RWPE2 (cell line): ENCODE results near the gene REG3G.
"Not testable (repeated sequence)": the region's sequence is repeated elsewhere in the genome, so short reads cannot be mapped to it uniquely, and the experiment has no call there.

Source experiments
- ATAC-seq: fragments of 200-7000 bp; cut with Tn5 transposase; 3 replicates; pipeline ENCODE4 v1.9.1; 2021; ENCODE audit warnings: low read depth
- DNase-seq: peaks from one replicate; pipeline ENCODE4 v3.0.0-alpha.2; 2020; ENCODE audit warnings: low spot score
- H3K27ac ChIP-seq: fragments of 450-650 bp; 2 replicates; pipeline ENCODE4 v1.5.1; 2017; ENCODE audit warnings: mild to moderate bottlenecking; ENCODE audit not compliant: poor library complexity, severe bottlenecking
- H3K27me3 ChIP-seq: fragments of 250-450 bp; sonication (Bioruptor Pico); 2 replicates; pipeline ENCODE4 v1.5.1; 2021; ENCODE audit warnings: mild to moderate bottlenecking, moderate library complexity; ENCODE audit not compliant: insufficient read depth, poor library complexity, severe bottlenecking
- H3K36me3 ChIP-seq: fragments of 250-450 bp; sonication (Bioruptor Pico); 2 replicates; pipeline ENCODE4 v1.5.1; 2020; ENCODE audit warnings: low read depth, mild to moderate bottlenecking, moderate library complexity
- H3K4me1 ChIP-seq: fragments of 250-450 bp; sonication (Bioruptor Pico); 2 replicates; pipeline ENCODE4 v1.5.1; 2021; ENCODE audit warnings: mild to moderate bottlenecking, moderate library complexity; ENCODE audit not compliant: insufficient read depth, poor library complexity, severe bottlenecking
- H3K4me3 ChIP-seq: fragments of 250-450 bp; sonication (Bioruptor Pico); 2 replicates; pipeline ENCODE4 v1.5.1; 2021; ENCODE audit warnings: mild to moderate bottlenecking, moderate library complexity; ENCODE audit not compliant: severe bottlenecking
- H3K9me3 ChIP-seq: fragments of 250-450 bp; sonication (Bioruptor Pico); 2 replicates; pipeline ENCODE4 v1.5.1; 2021; ENCODE audit warnings: mild to moderate bottlenecking, moderate library complexity; ENCODE audit not compliant: severe bottlenecking
- TF ChIP-seq, protein P1 (sequence below): fragments of 450-650 bp; IDR thresholded peaks from one replicate; pipeline ENCODE4 v1.5.1; 2017; ENCODE audit warnings: mild to moderate bottlenecking, moderate library complexity; ENCODE audit not compliant: poor library complexity, severe bottlenecking

REG3G gene

DNA sequence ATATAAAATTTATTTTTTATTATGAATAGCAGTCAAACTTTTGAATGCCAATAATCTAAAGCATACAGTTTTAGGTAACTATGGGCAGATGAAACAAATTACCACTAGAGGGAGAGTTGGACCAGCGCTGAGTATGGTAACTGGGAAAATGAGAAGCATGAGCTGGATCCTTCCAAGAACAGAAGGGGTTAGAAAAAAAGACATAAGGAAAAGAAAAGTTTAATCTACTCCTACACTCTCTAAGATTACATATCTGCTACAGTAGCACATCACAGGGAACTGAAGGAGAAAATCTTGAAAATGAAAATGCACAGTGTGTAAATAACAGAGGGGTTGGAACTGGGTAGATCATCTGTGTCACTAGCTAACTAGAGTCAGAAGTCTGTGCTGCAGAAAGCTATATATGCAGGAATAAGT is 15.5 kb downstream of the REG3G start:
- Histone ChIP-seq H3K27ac (no peak overlapping the region), H3K4me1 (no peaks in the 10 kb centered on the region), H3K9me3 (no peaks in the 10 kb centered on the region), H3K4me3 (no peak overlapping the region), H3K27me3 (no peaks in the 10 kb centered on the region), H3K36me3 (no peaks in the 10 kb centered on the region)
- ATAC-seq = peak; percentile 57; the same call in 1 of the 3 replicates
- TF ChIP-seq, protein P1, sequence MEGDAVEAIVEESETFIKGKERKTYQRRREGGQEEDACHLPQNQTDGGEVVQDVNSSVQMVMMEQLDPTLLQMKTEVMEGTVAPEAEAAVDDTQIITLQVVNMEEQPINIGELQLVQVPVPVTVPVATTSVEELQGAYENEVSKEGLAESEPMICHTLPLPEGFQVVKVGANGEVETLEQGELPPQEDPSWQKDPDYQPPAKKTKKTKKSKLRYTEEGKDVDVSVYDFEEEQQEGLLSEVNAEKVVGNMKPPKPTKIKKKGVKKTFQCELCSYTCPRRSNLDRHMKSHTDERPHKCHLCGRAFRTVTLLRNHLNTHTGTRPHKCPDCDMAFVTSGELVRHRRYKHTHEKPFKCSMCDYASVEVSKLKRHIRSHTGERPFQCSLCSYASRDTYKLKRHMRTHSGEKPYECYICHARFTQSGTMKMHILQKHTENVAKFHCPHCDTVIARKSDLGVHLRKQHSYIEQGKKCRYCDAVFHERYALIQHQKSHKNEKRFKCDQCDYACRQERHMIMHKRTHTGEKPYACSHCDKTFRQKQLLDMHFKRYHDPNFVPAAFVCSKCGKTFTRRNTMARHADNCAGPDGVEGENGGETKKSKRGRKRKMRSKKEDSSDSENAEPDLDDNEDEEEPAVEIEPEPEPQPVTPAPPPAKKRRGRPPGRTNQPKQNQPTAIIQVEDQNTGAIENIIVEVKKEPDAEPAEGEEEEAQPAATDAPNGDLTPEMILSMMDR = peak; percentile 65
- no peak for DNase-seq

DNA sequence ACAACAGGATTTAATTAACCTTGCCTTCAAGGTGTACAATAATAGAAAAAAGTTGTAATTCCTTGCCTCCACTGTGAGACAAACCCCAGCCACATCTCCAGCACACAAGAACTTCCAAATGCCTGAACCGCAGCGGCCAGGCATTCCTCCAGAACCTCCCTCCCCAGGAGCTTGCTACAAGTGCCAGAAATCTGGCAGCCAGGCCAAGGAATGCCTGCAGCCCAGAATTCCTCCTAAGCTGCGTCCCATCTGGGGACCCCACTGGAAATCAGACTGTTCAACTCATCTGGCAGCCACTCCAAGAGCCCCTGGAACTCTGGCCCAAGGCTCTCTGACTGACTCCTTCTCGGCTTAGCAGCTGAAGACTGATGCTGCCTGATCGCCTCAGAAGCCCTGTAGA is 28.0 kb downstream of the REG3G start:
- not testable (repeated sequence) for H3K4me1 ChIP-seq, DNase-seq, H3K4me3 ChIP-seq, H3K27me3 ChIP-seq, H3K27ac ChIP-seq, ATAC-seq, H3K36me3 ChIP-seq, H3K9me3 ChIP-seq

DNA sequence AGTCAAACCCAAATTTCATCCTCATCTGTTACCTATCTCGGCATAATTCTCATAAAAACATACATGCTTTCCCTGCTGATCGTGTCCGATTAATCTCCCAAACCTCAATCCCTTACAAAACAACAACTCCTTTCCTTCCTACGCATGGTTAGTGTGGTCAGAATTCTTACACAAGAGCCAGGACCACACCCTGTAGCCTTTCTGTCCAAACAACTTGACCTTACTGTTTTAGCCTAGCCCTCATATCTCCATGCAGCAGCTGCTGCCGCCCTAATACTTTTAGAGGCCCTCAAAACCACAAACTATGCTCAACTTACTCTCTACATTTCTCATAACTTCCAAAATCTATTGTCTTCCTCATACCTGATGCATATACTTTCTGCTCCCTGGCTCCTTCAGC is 29.3 kb downstream of the REG3G start:
- not testable (repeated sequence) for DNase-seq, ATAC-seq, H3K4me3 ChIP-seq, H3K9me3 ChIP-seq, H3K27me3 ChIP-seq, H3K4me1 ChIP-seq, H3K27ac ChIP-seq, H3K36me3 ChIP-seq

DNA sequence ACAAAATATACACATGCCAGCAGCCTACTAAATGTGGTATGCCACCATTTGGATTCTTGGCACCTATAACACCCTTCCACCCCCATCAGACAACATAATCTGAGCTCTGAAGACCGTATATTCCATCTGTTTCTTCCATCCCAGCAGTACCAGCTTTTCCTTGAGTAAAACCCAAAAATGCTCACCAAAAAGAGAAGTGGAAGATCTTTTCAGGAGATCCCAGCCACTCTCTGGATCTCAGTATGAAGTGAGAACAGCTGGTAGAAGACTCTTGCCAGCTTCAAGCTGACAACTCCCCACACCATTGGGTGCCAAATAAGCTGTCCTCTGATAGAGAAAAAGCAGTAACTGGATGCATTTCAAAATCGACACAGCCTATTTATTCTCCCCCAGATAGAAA is 39.7 kb downstream of the REG3G start:
- Histone ChIP-seq H3K27ac (no peak overlapping the region), H3K4me1 (no peaks in the 10 kb centered on the region), H3K4me3 (no peak overlapping the region), H3K27me3 (no peaks in the 10 kb centered on the region), H3K9me3 (no peaks in the 10 kb centered on the region), H3K36me3 (no peaks in the 10 kb centered on the region)
- no peak for DNase-seq
- ATAC-seq = no peak
- TF ChIP-seq, protein P1 = no peak

DNA sequence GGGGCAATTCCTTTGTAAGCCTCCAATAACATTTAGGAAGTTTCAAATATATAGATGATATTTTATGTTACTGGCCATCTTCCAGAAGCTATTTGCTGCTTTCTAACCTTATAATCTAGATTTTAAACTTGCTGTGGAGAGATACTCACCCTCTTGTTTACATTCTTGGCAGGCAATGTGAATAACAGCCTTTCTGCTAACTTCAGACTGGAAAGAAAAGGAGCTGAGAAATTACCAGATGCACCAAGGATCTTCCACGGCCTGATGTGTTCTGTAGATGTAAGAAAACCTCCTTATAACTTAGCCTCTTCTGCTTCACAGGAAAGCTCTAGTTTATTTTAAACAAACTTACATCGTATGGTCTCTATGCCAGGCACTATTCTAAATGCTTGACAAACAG is 45.6 kb downstream of the REG3G start:
- no peak overlapping the region for H3K27ac ChIP-seq
- TF ChIP-seq, protein P1 = no peak
- no peak overlapping the region for H3K4me3 ChIP-seq
- H3K27me3 ChIP-seq = no peaks in the 10 kb centered on the region
- H3K9me3 ChIP-seq = no peaks in the 10 kb centered on the region
- no peak for ATAC-seq
- no peaks in the 10 kb centered on the region for H3K36me3 ChIP-seq
- H3K4me1 ChIP-seq = no peaks in the 10 kb centered on the region
- DNase-seq = no peak
